NAMALWA (cell line): ENCODE measurements around the gene RBM23.

Source experiments
- DNase-seq: peaks from one replicate; pipeline ENCODE4 v3.0.0-alpha.2; 2015; ENCODE audit warnings: low spot score

The RBM23 gene

GRCh38 chr14:22885975-22886374, 33.0 kb downstream of the RBM23 start:
- no peak for DNase-seq

- DNase-seq = no peak
These were observed 34.0 kb downstream of the RBM23 start for GRCh38 chr14:22884738-22885523.

- DNase-seq = no peak
These were observed 34.7 kb downstream of the RBM23 start for GRCh38 chr14:22884076-22884737.

- no peak for DNase-seq
These were observed 35.6 kb downstream of the RBM23 start, which contains the start of gene REM2 for GRCh38 chr14:22883173-22883976. Gene REM2 (plus strand): TSS chr14:22883222. CDS start chr14:22883288, 66 bp downstream.

GRCh38 chr14:22882529-22883172, 36.3 kb downstream of the RBM23 start:
- DNase-seq = peak; percentile 56

GRCh38 chr14:22882064-22882463, 36.9 kb downstream of the RBM23 start:
- DNase-seq = no peak

- no peak for DNase-seq
These were observed 40.4 kb downstream of the RBM23 start for GRCh38 chr14:22878271-22879246.

GRCh38 chr14:22877000-22877501, 41.9 kb downstream of the RBM23 start:
- DNase-seq = no peak

GRCh38 chr14:22875748-22876319, 43.1 kb downstream of the RBM23 start:
- no peak for DNase-seq

GRCh38 chr14:22875003-22875747, 43.8 kb downstream of the RBM23 start:
- no peak for DNase-seq

- DNase-seq = no peak
These were observed 46.0 kb downstream of the RBM23 start for GRCh38 chr14:22872833-22873520.

GRCh38 chr14:22872033-22872832, 46.7 kb downstream of the RBM23 start:
- peak; percentile 75 for DNase-seq

- peak; percentile 95 for DNase-seq
These were observed 47.5 kb downstream of the RBM23 start, which contains the start of gene LRP10 for GRCh38 chr14:22871224-22872032. Gene LRP10 (plus strand): TSS chr14:22871740. CDS start chr14:22872304, 564 bp downstream.

GRCh38 chr14:22870811-22871223, 48.1 kb downstream of the RBM23 start:
- no peak for DNase-seq

- no peak for DNase-seq
These were observed 52.1 kb downstream of the RBM23 start for GRCh38 chr14:22866874-22867273.

- DNase-seq = no peak
These were observed 53.2 kb downstream of the RBM23 start for GRCh38 chr14:22865424-22866405.
